GM19239 (cell line): ENCODE measurements around the gene INHBA.

ENCODE experiments used
- DNase-seq: peaks from one replicate; pipeline ENCODE4 v3.0.0; 2011; ENCODE audit warnings: low spot score; ENCODE audit not compliant: insufficient read length
- FAIRE-seq: peaks from 2 replicates; lab custom pipeline; 2011; peaks lifted over from hg19 to GRCh38; lab: Jason Lieb, UNC

The INHBA gene

GRCh38 chr7:41715000-41715399 is 12.1 kb upstream of the INHBA start:
- FAIRE-seq: no peak
- no peak for DNase-seq

GRCh38 chr7:41711283-41712064 is 8.6 kb upstream of the INHBA start:
- DNase-seq (no peak), FAIRE-seq (no peak)

- DNase-seq: no peak
- no peak for FAIRE-seq
These were observed 7.9 kb upstream of the INHBA start for GRCh38 chr7:41710838-41711237.

GRCh38 chr7:41709621-41710020 is 6.7 kb upstream of the INHBA start:
- FAIRE-seq (no peak), DNase-seq (no peak)

GRCh38 chr7:41708581-41709358 is 5.9 kb upstream of the INHBA start:
- DNase-seq: no peak
- FAIRE-seq: no peak

GRCh38 chr7:41706228-41706930 is 3.5 kb upstream of the INHBA start:
- DNase-seq (no peak), FAIRE-seq (no peak)

GRCh38 chr7:41705109-41705901 is 2.4 kb upstream of the INHBA start:
- FAIRE-seq: peak; percentile 88
- DNase-seq: peak; percentile 81

GRCh38 chr7:41701068-41701941 is 1.6 kb downstream of the INHBA start:
- DNase-seq (no peak), FAIRE-seq (no peak)

- DNase-seq: no peak
- no peak for FAIRE-seq
These were observed 2.8 kb downstream of the INHBA start for GRCh38 chr7:41700044-41700471.

GRCh38 chr7:41699516-41699915 is 3.4 kb downstream of the INHBA start:
- DNase-seq (no peak), FAIRE-seq (no peak)

- DNase-seq (no peak), FAIRE-seq (no peak)
These were observed 4.2 kb downstream of the INHBA start for GRCh38 chr7:41698726-41699125.

GRCh38 chr7:41698114-41698513 is 4.8 kb downstream of the INHBA start:
- FAIRE-seq: no peak
- DNase-seq: no peak

GRCh38 chr7:41696323-41696916 is 6.5 kb downstream of the INHBA start:
- peak; percentile 68 for FAIRE-seq
- DNase-seq: no peak

GRCh38 chr7:41695661-41696322 is 7.1 kb downstream of the INHBA start:
- no peak for DNase-seq
- no peak for FAIRE-seq

- FAIRE-seq (no peak), DNase-seq (no peak)
These were observed 8.4 kb downstream of the INHBA start for GRCh38 chr7:41694495-41694894.

- FAIRE-seq (no peak), DNase-seq (no peak)
These were observed 9.5 kb downstream of the INHBA start for GRCh38 chr7:41693150-41693997.

- no peak for DNase-seq
- FAIRE-seq: no peak
These were observed 10.6 kb downstream of the INHBA start for GRCh38 chr7:41692251-41692650.
